HepG2 (cell line): ENCODE measurements around the gene ZCCHC3. TPM values are rescaled to one million over a fixed set of nuclear protein-coding genes. Genes with fewer than 3 reads are reported as not detected.

Source experiments
- ARNT ChIP-seq: fragments of 450-650 bp; IDR thresholded peaks from 2 replicates; pipeline ENCODE4 v1.6.1; 2017
- EHMT2 ChIP-seq: fragments of 200-600 bp; sonication (generic); IDR thresholded peaks from 2 replicates; pipeline ENCODE4 v1.7.0; 2017; ENCODE audit warnings: antibody characterized with exemption, low read depth, low read length, borderline replicate concordance
- ELF1 ChIP-seq: sonication (generic); formaldehyde crosslinking; IDR thresholded peaks from 2 replicates; pipeline ENCODE4 v1.4.0; 2020; ENCODE audit warnings: missing genetic modification reagents
- GABPB1 ChIP-seq: IDR thresholded peaks from 2 replicates; pipeline ENCODE4 v1.6.1; 2016; ENCODE audit warnings: mild to moderate bottlenecking, missing genetic modification reagents, moderate library complexity, missing compliant biosample characterization
- MAFG ChIP-seq: sonication (generic); formaldehyde crosslinking; IDR thresholded peaks from 2 replicates; pipeline ENCODE4 v1.5.1; 2020; ENCODE audit warnings: mild to moderate bottlenecking, missing genetic modification reagents
- MXI1 ChIP-seq: IDR thresholded peaks from 3 replicates; pipeline ENCODE4 v1.6.1; 2012; ENCODE audit warnings: low read depth, low read length, inconsistent platforms, borderline replicate concordance
- RFX5 ChIP-seq: IDR thresholded peaks from 2 replicates; pipeline ENCODE4 v1.6.1; 2011; ENCODE audit warnings: low read depth, low read length, improper control_type of control experiment
- SIN3A ChIP-seq: IDR thresholded peaks from 2 replicates; pipeline ENCODE4 v1.6.1; 2011; ENCODE audit warnings: low read depth, mild to moderate bottlenecking, control low read depth, low read length, borderline replicate concordance
- SOX5 ChIP-seq: IDR thresholded peaks from 2 replicates; pipeline ENCODE4 v1.6.1; 2016; ENCODE audit warnings: borderline replicate concordance
- TBX3 ChIP-seq: fragments of 450-650 bp; IDR thresholded peaks from 2 replicates; pipeline ENCODE4 v1.6.1; 2017; ENCODE audit warnings: antibody characterized with exemption, mild to moderate bottlenecking, inconsistent platforms, borderline replicate concordance
- TCF7 ChIP-seq: sonication (generic); IDR thresholded peaks from 2 replicates; pipeline ENCODE4 v1.6.1; 2016; ENCODE audit warnings: antibody characterized with exemption, low read depth
- ZNF232 ChIP-seq: sonication (generic); formaldehyde crosslinking; IDR thresholded peaks from 2 replicates; pipeline ENCODE4 v1.4.0; 2020; ENCODE audit warnings: missing genetic modification reagents, borderline replicate concordance
- ZNF253 ChIP-seq: sonication (generic); formaldehyde crosslinking; IDR thresholded peaks from 2 replicates; pipeline ENCODE4 v1.8.0; 2022; ENCODE audit warnings: mild to moderate bottlenecking, missing genetic modification reagents, borderline replicate concordance
- ZNF558 ChIP-seq: sonication (generic); formaldehyde crosslinking; IDR thresholded peaks from 2 replicates; pipeline ENCODE4 v1.9.0; 2022; ENCODE audit warnings: mild to moderate bottlenecking, missing genetic modification reagents, borderline replicate concordance
- ZNF598 ChIP-seq: sonication (generic); formaldehyde crosslinking; IDR thresholded peaks from 2 replicates; pipeline ENCODE4 v1.5.1; 2020; ENCODE audit warnings: mild to moderate bottlenecking, missing genetic modification reagents, borderline replicate concordance
- ZNF7 ChIP-seq: IDR thresholded peaks from 2 replicates; pipeline ENCODE4 v1.6.1; 2016; ENCODE audit warnings: missing biosample characterization, missing genetic modification reagents
- ZNF879 ChIP-seq: sonication (generic); formaldehyde crosslinking; IDR thresholded peaks from 2 replicates; pipeline ENCODE4 v1.8.1; 2023; ENCODE audit warnings: missing genetic modification reagents
- polyA plus RNA-seq, 8 experiments: library from polyadenylated mRNA; depleted of rRNA in 3 of 8; stranded (reverse) in 7 of 8; unstranded in 1 of 8; fragments of >200 nt; fragmentation: Illumina TruSeq in 4 of 8; extraction: Trizol in 4 of 8; gene quantifications; 2 replicates each; pipeline versions ENCODE4 v1.2.1 to v1.2.3, GENCODE V29; 2011 to 2016; ENCODE audit warnings: low read depth in 4 of 8, missing spikeins in 1 of 8, mixed read lengths in 1 of 8; ENCODE audit not compliant: insufficient read depth in 1 of 8
- total RNA-seq, 5 experiments: library from RNA; depleted of rRNA; stranded (reverse); fragments of >200 nt; fragmentation: Illumina TruSeq; extraction: Trizol; gene quantifications; 2 replicates each; pipeline ENCODE4 v1.2.3, GENCODE V29; 2016; ENCODE audit warnings: low read depth in 1 of 5
- TF ChIP-seq, protein P1 (sequence below), 2 experiments: sonication (generic) in 1 of 2; formaldehyde crosslinking in 1 of 2; IDR thresholded peaks; 2 replicates each; pipeline versions ENCODE4 v1.4.0 to v1.6.1; 2016 to 2020; ENCODE audit warnings: borderline replicate concordance in 1 of 2, low read depth in 1 of 2, mild to moderate bottlenecking in 1 of 2, missing genetic modification reagents in 1 of 2
- TF ChIP-seq, protein P2 (sequence below): sonication (generic); formaldehyde crosslinking; IDR thresholded peaks from 2 replicates; pipeline ENCODE4 v1.4.0; 2020; ENCODE audit warnings: missing genetic modification reagents, mild to moderate bottlenecking, borderline replicate concordance
- TF ChIP-seq, protein P3 (sequence below): sonication (generic); formaldehyde crosslinking; conservative IDR thresholded peaks from 2 replicates; pipeline ENCODE4 v1.4.0; 2020; ENCODE audit warnings: mild to moderate bottlenecking, missing genetic modification reagents, moderate library complexity

The ZCCHC3 gene
- total and polyA plus RNA-seq, 2 of the 13 experiments (the other 11 are each of a cell fraction or from before 2014, with no cell fraction given) = 46.6 to 63.0 TPM

DNA sequence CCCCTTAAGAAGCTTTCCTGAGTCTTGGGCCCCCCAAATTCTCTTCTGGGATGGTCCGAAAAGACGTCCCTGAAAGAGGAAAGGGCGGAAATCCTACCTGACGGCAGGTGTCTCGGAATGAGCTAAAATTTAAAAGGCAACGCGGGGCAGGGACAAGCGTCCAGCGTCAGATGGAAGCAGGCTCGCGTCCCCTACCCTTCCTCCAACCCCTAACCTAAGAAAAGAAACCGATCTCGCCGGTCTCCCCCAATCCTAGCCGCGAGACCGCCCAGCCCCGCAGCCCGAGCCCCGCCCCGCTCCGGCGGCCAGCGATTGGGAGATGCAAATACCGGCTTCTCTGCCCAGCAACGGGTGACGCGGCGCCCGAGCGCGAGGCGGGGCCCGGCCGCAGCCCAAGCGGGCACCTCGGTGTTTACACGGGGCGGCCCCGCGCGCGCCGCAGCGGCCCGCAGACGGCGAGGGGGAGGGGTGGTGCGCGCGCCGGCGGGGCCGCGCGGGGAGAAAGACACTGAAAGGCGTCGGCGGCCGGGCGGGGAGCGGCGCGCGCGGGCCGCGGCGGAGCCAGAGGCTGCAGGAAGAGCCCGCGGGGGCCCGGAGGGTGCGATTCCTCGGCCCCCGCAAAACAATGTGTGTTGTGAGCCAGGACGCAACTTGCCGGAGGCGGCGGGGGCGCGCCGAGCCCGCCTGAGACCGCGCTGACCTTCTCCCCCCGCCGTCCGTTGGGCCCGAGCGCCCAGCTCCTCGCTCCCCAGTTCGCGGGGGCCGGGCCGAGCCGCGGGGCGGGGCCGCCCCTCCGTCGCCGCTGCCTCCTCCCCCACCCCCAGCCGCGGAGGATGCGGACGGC, 27.9 kb downstream of the ZCCHC3 start, which contains the start of gene SOX12 (continued):
- TF ChIP-seq, protein P1, sequence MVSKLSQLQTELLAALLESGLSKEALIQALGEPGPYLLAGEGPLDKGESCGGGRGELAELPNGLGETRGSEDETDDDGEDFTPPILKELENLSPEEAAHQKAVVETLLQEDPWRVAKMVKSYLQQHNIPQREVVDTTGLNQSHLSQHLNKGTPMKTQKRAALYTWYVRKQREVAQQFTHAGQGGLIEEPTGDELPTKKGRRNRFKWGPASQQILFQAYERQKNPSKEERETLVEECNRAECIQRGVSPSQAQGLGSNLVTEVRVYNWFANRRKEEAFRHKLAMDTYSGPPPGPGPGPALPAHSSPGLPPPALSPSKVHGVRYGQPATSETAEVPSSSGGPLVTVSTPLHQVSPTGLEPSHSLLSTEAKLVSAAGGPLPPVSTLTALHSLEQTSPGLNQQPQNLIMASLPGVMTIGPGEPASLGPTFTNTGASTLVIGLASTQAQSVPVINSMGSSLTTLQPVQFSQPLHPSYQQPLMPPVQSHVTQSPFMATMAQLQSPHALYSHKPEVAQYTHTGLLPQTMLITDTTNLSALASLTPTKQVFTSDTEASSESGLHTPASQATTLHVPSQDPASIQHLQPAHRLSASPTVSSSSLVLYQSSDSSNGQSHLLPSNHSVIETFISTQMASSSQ (IDR thresholded peaks at IDR 0.05; ENCODE audit: low read depth) = peak; percentile 22; the same call in 1 of the 2 replicates
- TF ChIP-seq, protein P1 (CRISPR knock-in tag; IDR thresholded peaks at IDR 0.05; ENCODE audit: borderline replicate concordance) = peak; percentile 13; the same call in 1 of the 2 replicates
- TF ChIP-seq EHMT2 = no peak
- TF ChIP-seq MXI1 = peak; percentile 75; the same call in 1 of the 3 replicates
- TF ChIP-seq ARNT = no peak
- peak; percentile 90 for TF ChIP-seq SIN3A
- TF ChIP-seq ZNF232 (CRISPR knock-in tag) = 0 out of 2 replicates have a peak, but pooled peaks have one; percentile 13
- TF ChIP-seq ZNF7 (CRISPR knock-in tag) = peak; percentile 89
- no peak for TF ChIP-seq SOX5 (CRISPR knock-in tag)
- no peak; the same call in 1 of the 2 replicates for TF ChIP-seq ZNF558 (CRISPR knock-in tag)
- TF ChIP-seq, protein P2, sequence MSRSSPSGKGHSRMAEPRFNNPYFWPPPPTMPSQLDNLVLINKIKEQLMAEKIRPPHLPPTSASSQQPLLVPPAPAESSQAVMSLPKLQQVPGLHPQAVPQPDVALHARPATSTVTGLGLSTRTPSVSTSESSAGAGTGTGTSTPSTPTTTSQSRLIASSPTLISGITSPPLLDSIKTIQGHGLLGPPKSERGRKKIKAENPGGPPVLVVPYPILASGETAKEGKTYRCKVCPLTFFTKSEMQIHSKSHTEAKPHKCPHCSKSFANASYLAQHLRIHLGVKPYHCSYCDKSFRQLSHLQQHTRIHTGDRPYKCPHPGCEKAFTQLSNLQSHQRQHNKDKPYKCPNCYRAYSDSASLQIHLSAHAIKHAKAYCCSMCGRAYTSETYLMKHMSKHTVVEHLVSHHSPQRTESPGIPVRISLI (CRISPR knock-in tag) = no peak; the same call in 1 of the 2 replicates
- no peak for TF ChIP-seq TCF7
- peak; percentile 99 for TF ChIP-seq RFX5
- no peak; the same call in 1 of the 2 replicates for TF ChIP-seq ZNF879 (CRISPR knock-in tag)
- TF ChIP-seq, protein P3, sequence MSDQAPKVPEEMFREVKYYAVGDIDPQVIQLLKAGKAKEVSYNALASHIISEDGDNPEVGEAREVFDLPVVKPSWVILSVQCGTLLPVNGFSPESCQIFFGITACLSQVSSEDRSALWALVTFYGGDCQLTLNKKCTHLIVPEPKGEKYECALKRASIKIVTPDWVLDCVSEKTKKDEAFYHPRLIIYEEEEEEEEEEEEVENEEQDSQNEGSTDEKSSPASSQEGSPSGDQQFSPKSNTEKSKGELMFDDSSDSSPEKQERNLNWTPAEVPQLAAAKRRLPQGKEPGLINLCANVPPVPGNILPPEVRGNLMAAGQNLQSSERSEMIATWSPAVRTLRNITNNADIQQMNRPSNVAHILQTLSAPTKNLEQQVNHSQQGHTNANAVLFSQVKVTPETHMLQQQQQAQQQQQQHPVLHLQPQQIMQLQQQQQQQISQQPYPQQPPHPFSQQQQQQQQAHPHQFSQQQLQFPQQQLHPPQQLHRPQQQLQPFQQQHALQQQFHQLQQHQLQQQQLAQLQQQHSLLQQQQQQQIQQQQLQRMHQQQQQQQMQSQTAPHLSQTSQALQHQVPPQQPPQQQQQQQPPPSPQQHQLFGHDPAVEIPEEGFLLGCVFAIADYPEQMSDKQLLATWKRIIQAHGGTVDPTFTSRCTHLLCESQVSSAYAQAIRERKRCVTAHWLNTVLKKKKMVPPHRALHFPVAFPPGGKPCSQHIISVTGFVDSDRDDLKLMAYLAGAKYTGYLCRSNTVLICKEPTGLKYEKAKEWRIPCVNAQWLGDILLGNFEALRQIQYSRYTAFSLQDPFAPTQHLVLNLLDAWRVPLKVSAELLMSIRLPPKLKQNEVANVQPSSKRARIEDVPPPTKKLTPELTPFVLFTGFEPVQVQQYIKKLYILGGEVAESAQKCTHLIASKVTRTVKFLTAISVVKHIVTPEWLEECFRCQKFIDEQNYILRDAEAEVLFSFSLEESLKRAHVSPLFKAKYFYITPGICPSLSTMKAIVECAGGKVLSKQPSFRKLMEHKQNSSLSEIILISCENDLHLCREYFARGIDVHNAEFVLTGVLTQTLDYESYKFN (CRISPR knock-in tag) = no peak
- TF ChIP-seq ELF1 (CRISPR knock-in tag) = 0 out of 2 replicates have a peak, but pooled peaks have one; percentile 20
- TF ChIP-seq MAFG (CRISPR knock-in tag) = no peak
- TF ChIP-seq TBX3 = no peak
- no peak for TF ChIP-seq ZNF253 (CRISPR knock-in tag)
- no peak for TF ChIP-seq GABPB1 (CRISPR knock-in tag)
- TF ChIP-seq ZNF598 (CRISPR knock-in tag) = no peak
